ENCODE data around the gene ABCC2. TPM values are rescaled to one million over a fixed set of nuclear protein-coding genes. Genes with fewer than 3 reads are reported as not detected.
"Not testable (repeated sequence)": the region's sequence is repeated elsewhere in the genome, so short reads cannot be mapped to it uniquely, and the experiment has no call there.

ABCC2 gene
- total and polyA plus RNA-seq, 7 donors, result 0.41 to 3.9 (median 1.3) TPM; not detected in 1

DNA sequence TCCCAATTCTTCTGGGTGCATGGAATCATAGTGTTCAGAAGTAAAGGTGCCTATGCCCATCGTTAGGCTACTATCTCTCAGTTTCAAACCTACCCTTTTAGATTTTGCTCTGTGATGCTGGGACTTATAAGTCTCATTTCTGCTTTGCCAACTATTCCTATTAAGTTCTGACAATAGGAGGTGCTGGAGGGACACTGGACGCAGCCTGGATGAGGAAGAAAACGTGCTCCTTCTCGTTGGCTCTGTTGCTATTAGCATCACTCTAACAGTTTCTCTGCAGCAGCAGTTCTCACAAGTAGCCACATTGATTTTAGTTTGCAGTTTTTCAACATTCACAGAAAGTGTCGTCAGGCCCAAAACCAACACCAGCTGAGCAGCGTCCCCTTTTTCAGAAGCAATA lies 72.4 kb downstream of the ABCC2 start:
- 63 to 67% methylated on average over 6 of the region's 6 CpGs for WGBS, 2 donors
- Histone ChIP-seq H3K27me3 (no peaks in the 10 kb centered on the region), H3K4me1 (peaks cover 0 to 5% (median 0%) of the 10 kb centered on the region in 4 donors), H3K4me3 (no peak overlapping the region), H3K27ac (no peak overlapping the region), H3K9me3 (no peaks in the 10 kb centered on the region), H3K36me3 (no peaks in the 10 kb centered on the region)
- peak; percentile 75 for DNase-seq
- intact Hi-C loops (cut with DNase I), result no loop called here
- TF ChIP-seq, protein P1, sequence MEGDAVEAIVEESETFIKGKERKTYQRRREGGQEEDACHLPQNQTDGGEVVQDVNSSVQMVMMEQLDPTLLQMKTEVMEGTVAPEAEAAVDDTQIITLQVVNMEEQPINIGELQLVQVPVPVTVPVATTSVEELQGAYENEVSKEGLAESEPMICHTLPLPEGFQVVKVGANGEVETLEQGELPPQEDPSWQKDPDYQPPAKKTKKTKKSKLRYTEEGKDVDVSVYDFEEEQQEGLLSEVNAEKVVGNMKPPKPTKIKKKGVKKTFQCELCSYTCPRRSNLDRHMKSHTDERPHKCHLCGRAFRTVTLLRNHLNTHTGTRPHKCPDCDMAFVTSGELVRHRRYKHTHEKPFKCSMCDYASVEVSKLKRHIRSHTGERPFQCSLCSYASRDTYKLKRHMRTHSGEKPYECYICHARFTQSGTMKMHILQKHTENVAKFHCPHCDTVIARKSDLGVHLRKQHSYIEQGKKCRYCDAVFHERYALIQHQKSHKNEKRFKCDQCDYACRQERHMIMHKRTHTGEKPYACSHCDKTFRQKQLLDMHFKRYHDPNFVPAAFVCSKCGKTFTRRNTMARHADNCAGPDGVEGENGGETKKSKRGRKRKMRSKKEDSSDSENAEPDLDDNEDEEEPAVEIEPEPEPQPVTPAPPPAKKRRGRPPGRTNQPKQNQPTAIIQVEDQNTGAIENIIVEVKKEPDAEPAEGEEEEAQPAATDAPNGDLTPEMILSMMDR (IDR thresholded peaks at IDR 0.05), result peak in 3 of 4 experiments; percentile 31 to 35 (median 32)
- TF ChIP-seq POLR2AphosphoS5 (IDR thresholded peaks at IDR 0.05) (no peak), POLR2A (IDR thresholded peaks at IDR 0.05) (no peak), EP300 (IDR thresholded peaks at IDR 0.05) (no peak)

DNA sequence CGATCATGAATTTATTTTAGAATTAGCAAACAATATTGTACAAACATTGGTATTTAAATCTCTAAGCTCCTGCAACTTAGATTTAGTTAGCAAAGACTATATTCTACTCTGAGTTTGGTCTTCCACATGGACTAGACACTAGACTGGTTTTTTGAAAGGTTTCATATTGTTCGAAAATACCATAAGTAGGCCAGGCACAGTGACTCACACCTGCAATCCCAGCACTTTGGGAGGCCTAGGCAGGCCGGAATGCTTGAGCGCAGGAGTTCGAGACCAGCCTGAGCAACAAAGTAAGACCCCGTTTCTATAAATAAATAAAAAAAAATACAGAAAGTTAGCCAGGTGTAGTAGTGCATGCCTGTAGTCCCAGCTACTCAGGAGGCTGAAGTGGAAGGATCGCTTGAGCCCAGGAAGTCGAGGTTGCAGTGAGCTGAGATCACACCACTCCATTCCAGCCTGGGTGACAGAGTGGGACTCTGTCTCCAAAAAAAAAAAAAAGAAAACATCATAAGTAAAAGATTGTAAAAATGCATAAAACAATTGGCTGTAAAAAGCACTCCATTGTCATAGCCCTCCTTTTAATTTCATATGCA lies 73.1 kb downstream of the ABCC2 start:
- H3K36me3 ChIP-seq, result no peaks in the 10 kb centered on the region
- no peaks in the 10 kb centered on the region for H3K4me1 ChIP-seq
- H3K27ac ChIP-seq, result no peak overlapping the region
- DNase-seq, result no peak
- no peaks in the 10 kb centered on the region for H3K9me3 ChIP-seq
- no peak overlapping the region for H3K4me3 ChIP-seq
- TF ChIP-seq, protein P1 (IDR thresholded peaks at IDR 0.05), result no peak
- no peak for TF ChIP-seq EP300 (IDR thresholded peaks at IDR 0.05)
- TF ChIP-seq POLR2A (IDR thresholded peaks at IDR 0.05), result no peak
- TF ChIP-seq POLR2AphosphoS5 (IDR thresholded peaks at IDR 0.05), result no peak
- no peaks in the 10 kb centered on the region for H3K27me3 ChIP-seq
- intact Hi-C loops (cut with DNase I), result no loop called here
- WGBS, 2 donors, result 89 to 91% methylated on average over 8 of the region's 8 CpGs

DNA sequence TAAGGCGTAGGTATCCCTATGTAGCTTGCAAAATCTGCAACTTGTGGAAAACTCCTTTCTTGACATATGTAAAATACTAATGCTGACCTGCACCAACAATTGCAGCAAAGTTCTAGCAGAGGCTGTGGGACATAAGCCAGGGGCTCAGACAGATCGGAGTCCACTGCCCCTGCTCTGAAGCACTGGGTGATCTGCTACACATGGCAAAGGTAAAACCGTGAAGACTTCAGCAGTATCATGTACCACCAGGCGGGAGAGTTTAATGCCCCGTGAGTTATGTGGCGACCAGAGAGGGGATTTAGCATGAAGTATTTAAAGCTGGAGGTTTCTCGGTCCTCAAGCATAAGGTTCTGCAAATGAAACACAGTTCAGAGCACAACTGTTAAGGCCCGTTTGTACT lies 76.4 kb downstream of the ABCC2 start:
- H3K27ac ChIP-seq, result no peak overlapping the region
- TF ChIP-seq POLR2A (IDR thresholded peaks at IDR 0.05), result no peak
- TF ChIP-seq POLR2AphosphoS5 (IDR thresholded peaks at IDR 0.05), result no peak
- no peak for TF ChIP-seq EP300 (IDR thresholded peaks at IDR 0.05)
- TF ChIP-seq, protein P1 (IDR thresholded peaks at IDR 0.05), result no peak
- H3K4me3 ChIP-seq, result no peak overlapping the region
- WGBS, 2 donors, result 91% methylated on average over 8 of the region's 8 CpGs
- intact Hi-C loops (cut with DNase I), result no loop called here
- H3K36me3 ChIP-seq, result no peaks in the 10 kb centered on the region
- DNase-seq, result no peak
- H3K4me1 ChIP-seq, result no peaks in the 10 kb centered on the region
- no peaks in the 10 kb centered on the region for H3K27me3 ChIP-seq
- no peaks in the 10 kb centered on the region for H3K9me3 ChIP-seq

DNA sequence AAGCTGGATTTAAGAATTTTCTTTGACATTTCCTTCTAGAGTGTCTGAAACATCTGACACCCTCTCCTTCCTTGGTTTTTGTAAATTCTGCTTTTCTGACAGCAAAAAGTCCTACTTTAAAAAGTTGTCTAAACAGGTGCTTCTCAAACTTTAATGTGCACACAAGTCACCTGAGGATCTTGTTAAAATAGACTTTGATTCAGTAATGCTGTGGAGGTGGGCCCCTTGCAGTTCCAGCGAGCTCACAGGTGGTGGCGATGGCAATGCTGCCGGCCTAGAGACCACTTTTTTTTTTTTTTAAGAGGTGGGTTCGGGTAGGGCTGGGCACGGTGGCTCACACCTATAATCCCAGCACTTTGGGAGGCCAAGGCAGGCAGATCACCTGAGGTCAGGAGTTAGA lies 77.1 kb downstream of the ABCC2 start:
- H3K27me3 ChIP-seq, result no peaks in the 10 kb centered on the region
- intact Hi-C loops (cut with DNase I), result no loop called here
- TF ChIP-seq EP300 (IDR thresholded peaks at IDR 0.05) (no peak), POLR2AphosphoS5 (IDR thresholded peaks at IDR 0.05) (no peak), POLR2A (IDR thresholded peaks at IDR 0.05) (no peak)
- TF ChIP-seq, protein P1 (IDR thresholded peaks at IDR 0.05), result no peak
- no peak overlapping the region for H3K27ac ChIP-seq
- WGBS, 2 donors, result 24 to 26% methylated on average over 5 of the region's 5 CpGs
- H3K9me3 ChIP-seq, result no peaks in the 10 kb centered on the region
- no peak overlapping the region for H3K4me3 ChIP-seq
- DNase-seq, result no peak
- H3K4me1 ChIP-seq, result no peaks in the 10 kb centered on the region
- no peaks in the 10 kb centered on the region for H3K36me3 ChIP-seq

DNA sequence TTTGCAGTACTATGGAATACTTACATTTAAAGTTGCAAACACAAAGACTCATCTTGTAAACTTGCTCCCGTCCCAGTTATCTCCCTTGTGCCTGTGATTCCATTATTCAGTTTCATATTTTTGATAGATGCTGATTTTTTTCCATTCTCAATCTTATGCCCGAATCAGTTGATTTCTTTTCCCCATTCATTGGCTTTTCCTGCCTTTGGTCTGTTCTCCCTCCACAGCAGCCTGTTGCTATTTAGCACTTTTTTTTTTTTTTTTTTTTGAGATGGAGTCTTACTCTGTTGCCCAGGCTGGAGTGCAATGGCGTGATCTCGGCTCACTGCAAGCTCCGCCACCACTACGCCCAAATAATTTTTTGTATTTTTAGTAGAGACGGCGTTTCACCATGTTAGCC lies 78.0 kb downstream of the ABCC2 start:
- intact Hi-C loops (cut with DNase I), result no loop called here
- no peak for TF ChIP-seq EP300 (IDR thresholded peaks at IDR 0.05)
- TF ChIP-seq POLR2AphosphoS5 (IDR thresholded peaks at IDR 0.05), result no peak
- TF ChIP-seq, protein P1 (IDR thresholded peaks at IDR 0.05), result no peak
- no peak for DNase-seq
- Histone ChIP-seq H3K27ac (no peak overlapping the region), H3K4me3 (no peak overlapping the region), H3K36me3 (no peaks in the 10 kb centered on the region), H3K27me3 (no peaks in the 10 kb centered on the region), H3K4me1 (no peaks in the 10 kb centered on the region), H3K9me3 (no peaks in the 10 kb centered on the region)
- WGBS, 2 donors, result 96 to 97% methylated on average over 8 of the region's 8 CpGs

DNA sequence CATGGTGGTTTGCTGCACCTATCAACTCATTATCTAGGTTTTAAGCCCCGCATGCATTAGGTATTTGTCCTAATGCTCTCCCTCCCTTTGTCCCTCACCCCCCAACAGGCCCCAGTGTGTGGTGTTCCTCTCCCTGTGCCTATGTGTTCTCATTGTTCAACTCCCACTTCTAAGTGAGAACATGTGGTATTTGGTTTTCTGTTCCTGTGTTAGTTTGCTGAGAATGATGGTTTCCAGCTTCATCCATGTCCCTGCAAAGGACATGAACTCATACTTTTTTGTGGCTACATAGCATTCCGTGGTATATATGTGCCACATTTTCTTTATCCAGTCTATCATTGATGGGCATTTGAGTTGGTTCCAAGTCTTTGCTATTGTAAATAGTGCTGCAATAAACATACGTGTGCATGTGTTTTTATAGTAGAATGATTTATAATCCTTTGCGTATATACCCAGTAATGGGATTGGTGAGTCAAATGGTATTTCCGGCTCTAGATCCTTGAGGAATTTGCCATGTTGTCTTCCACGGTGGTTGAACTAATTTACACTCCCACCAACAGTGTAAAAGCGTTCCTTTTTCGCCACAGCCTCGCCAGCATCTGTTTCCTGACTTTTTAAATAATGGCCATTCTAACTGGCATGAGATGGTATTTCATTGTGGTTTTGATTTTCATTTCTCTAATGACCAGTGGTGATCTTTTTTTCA lies 81.2 kb downstream of the ABCC2 start:
- H3K27ac ChIP-seq; H3K9me3 ChIP-seq; intact Hi-C loops (cut with DNase I); DNase-seq; H3K4me3 ChIP-seq; H3K27me3 ChIP-seq; H3K36me3 ChIP-seq; H3K4me1 ChIP-seq: not testable (repeated sequence)
- WGBS, 2 donors, result 32 to 52% methylated on average over 9 of the region's 9 CpGs

DNA sequence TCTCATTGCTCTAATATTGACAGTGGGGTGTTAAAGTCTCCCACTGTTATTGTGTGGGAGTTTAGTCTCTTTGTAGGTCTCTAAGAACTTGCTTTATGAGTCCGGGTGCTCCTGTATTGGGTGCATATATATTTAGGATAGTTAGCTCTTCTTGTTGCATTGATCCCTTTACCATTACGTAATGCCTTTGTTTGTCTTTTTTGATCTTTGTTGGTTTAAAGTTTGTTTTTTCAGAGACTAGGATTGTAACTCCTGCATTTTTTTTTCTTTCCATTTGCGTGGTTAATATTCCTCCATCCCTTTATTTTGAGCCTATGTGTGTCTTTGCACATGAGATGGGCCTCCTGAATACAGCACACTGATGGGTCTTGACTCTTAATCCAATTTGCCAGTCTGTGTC lies 84.8 kb downstream of the ABCC2 start:
- intact Hi-C loops (cut with DNase I); H3K9me3 ChIP-seq; H3K4me3 ChIP-seq; H3K4me1 ChIP-seq; H3K27ac ChIP-seq; DNase-seq; H3K36me3 ChIP-seq: not testable (repeated sequence)
- H3K27me3 ChIP-seq, result peaks cover 0 to 10% (median 0%) of the 10 kb centered on the region in 3 donors
- 63 to 64% methylated on average over 3 of the region's 3 CpGs for WGBS, 2 donors
